Ishikawa (cell line): ENCODE results near the gene IPPK.

Source experiments
- CEBPB ChIP-seq: IDR thresholded peaks from 2 replicates; pipeline ENCODE4 v1.6.1; 2012
- CREB1 ChIP-seq: IDR thresholded peaks from 2 replicates; pipeline ENCODE4 v1.6.1; 2012; ENCODE audit warnings: low read depth
- EGR1 ChIP-seq: IDR thresholded peaks from 2 replicates; pipeline ENCODE4 v1.6.1; 2012
- EP300 ChIP-seq: IDR thresholded peaks from 2 replicates; pipeline ENCODE4 v1.6.1; 2012; ENCODE audit warnings: borderline replicate concordance
- FOXM1 ChIP-seq: IDR thresholded peaks from 2 replicates; pipeline ENCODE4 v1.6.1; 2012; ENCODE audit warnings: low read depth, borderline replicate concordance
- RAD21 ChIP-seq: IDR thresholded peaks from 2 replicates; pipeline ENCODE4 v1.6.1; 2012; ENCODE audit warnings: low read depth
- TAF1 ChIP-seq: IDR thresholded peaks from 2 replicates; pipeline ENCODE4 v1.6.1; 2012; ENCODE audit warnings: low read depth, mild to moderate bottlenecking
- TCF12 ChIP-seq: IDR thresholded peaks from 2 replicates; pipeline ENCODE4 v1.6.1; 2012; ENCODE audit warnings: low read depth
- YY1 ChIP-seq: IDR thresholded peaks from 2 replicates; pipeline ENCODE4 v1.6.1; 2012; ENCODE audit warnings: low read depth
- TF ChIP-seq, protein P1 (sequence below): IDR thresholded peaks from 2 replicates; pipeline ENCODE4 v1.6.1; 2012
- TF ChIP-seq, protein P2 (sequence below): IDR thresholded peaks from 2 replicates; pipeline ENCODE4 v1.6.1; 2012; ENCODE audit warnings: low read depth, mild to moderate bottlenecking

DNA sequence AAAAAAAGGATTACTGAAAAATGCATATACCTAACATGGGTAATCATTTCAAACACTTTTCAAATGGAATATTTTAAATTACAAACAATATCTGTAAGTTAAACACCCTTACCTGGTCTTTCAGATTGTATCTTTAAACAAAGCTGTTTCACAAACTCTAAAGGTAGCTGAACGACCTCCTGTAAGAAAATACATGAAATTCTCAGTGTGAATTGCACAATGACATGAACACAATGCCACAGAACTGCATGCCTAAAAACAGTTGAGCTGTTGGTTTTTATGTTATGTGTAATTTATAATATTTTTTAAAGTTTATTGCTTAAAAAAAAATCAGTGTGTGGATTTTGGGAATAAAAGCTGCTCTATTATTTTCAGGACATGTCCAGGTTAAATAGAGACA is 17.5 kb downstream of the IPPK start:
- TF ChIP-seq EP300 (no peak), CREB1 (no peak), RAD21 (no peak), FOXM1 (no peak), YY1 (no peak), CEBPB (no peak), TAF1 (no peak), TCF12 (no peak), EGR1 (no peak)
- TF ChIP-seq, protein P1, sequence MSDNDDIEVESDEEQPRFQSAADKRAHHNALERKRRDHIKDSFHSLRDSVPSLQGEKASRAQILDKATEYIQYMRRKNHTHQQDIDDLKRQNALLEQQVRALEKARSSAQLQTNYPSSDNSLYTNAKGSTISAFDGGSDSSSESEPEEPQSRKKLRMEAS: no peak
- TF ChIP-seq, protein P2, sequence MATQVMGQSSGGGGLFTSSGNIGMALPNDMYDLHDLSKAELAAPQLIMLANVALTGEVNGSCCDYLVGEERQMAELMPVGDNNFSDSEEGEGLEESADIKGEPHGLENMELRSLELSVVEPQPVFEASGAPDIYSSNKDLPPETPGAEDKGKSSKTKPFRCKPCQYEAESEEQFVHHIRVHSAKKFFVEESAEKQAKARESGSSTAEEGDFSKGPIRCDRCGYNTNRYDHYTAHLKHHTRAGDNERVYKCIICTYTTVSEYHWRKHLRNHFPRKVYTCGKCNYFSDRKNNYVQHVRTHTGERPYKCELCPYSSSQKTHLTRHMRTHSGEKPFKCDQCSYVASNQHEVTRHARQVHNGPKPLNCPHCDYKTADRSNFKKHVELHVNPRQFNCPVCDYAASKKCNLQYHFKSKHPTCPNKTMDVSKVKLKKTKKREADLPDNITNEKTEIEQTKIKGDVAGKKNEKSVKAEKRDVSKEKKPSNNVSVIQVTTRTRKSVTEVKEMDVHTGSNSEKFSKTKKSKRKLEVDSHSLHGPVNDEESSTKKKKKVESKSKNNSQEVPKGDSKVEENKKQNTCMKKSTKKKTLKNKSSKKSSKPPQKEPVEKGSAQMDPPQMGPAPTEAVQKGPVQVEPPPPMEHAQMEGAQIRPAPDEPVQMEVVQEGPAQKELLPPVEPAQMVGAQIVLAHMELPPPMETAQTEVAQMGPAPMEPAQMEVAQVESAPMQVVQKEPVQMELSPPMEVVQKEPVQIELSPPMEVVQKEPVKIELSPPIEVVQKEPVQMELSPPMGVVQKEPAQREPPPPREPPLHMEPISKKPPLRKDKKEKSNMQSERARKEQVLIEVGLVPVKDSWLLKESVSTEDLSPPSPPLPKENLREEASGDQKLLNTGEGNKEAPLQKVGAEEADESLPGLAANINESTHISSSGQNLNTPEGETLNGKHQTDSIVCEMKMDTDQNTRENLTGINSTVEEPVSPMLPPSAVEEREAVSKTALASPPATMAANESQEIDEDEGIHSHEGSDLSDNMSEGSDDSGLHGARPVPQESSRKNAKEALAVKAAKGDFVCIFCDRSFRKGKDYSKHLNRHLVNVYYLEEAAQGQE: no peak
